Heart left ventricle (tissue), 16 donors: ENCODE measurements around the gene CMKLR1. TPM values are rescaled to one million over a fixed set of nuclear protein-coding genes. Genes with fewer than 3 reads are reported as not detected.

Experiments used
- ATAC-seq, 4 donors: fragments of 200-7000 bp; cut with Tn5 transposase; one replicate each; pipeline ENCODE4 v1.9.1; 2020 to 2022; ENCODE audit warnings: moderate library complexity in 4 of 4, mild to moderate bottlenecking in 3 of 4, moderate number of reproducible peaks in 1 of 4
- DNase-seq, 5 donors: peaks; one replicate each; pipeline ENCODE4 v3.0.0-alpha.2; 2020
- H3K27ac ChIP-seq, 12 donors: fragments of 200-600 bp; sonication (generic) in 4 of 12; one replicate each; pipeline versions ENCODE4 v1.5.0 to v1.8.0; 2016 to 2022; ENCODE audit warnings: mild to moderate bottlenecking in 2 of 12
- H3K27me3 ChIP-seq, 9 donors: fragments of 200-600 bp; sonication (generic) in 2 of 9; one replicate each; pipeline versions ENCODE4 v1.5.1 to v1.8.0; 2016 to 2022; ENCODE audit warnings: mild to moderate bottlenecking in 3 of 9
- H3K36me3 ChIP-seq, 9 donors: fragments of 200-600 bp; sonication (generic) in 2 of 9; one replicate each; pipeline versions ENCODE4 v1.5.0 to v1.8.0; 2018 to 2022; ENCODE audit warnings: mild to moderate bottlenecking in 2 of 9
- H3K4me1 ChIP-seq, 12 donors: fragments of 200-600 bp; sonication (generic) in 4 of 12; one replicate each; pipeline versions ENCODE4 v1.5.0 to v1.8.0; 2016 to 2022; ENCODE audit warnings: mild to moderate bottlenecking in 3 of 12
- H3K4me3 ChIP-seq, 12 donors: fragments of 200-600 bp; sonication (generic) in 4 of 12; one replicate each; pipeline versions ENCODE4 v1.5.0 to v1.8.0; 2017 to 2022; ENCODE audit warnings: mild to moderate bottlenecking in 9 of 12, moderate library complexity in 4 of 12
- H3K9me3 ChIP-seq, 12 donors: fragments of 200-600 bp; sonication (generic) in 4 of 12; one replicate each; pipeline versions ENCODE4 v1.5.0 to v1.8.0; 2016 to 2022; ENCODE audit warnings: mild to moderate bottlenecking in 1 of 12
- CTCF ChIP-seq, 12 donors: fragments of 200-600 bp; sonication (generic) in 4 of 12; IDR thresholded peaks; one replicate each; pipeline versions ENCODE4 v1.5.0 to v1.8.0; 2018 to 2022; ENCODE audit warnings: antibody characterized with exemption in 12 of 12, mild to moderate bottlenecking in 5 of 12
- POLR2A ChIP-seq, 2 donors: fragments of 450-650 bp; IDR thresholded peaks; one replicate each; pipeline ENCODE4 v1.6.1; 2017; ENCODE audit warnings: antibody characterized with exemption in 2 of 2, mild to moderate bottlenecking in 2 of 2, moderate library complexity in 2 of 2
- WGBS, 4 donors: extraction: QIAGEN DNeasy Blood & Tissue Kit in 2 of 4; methylation state at CpG; one replicate each; pipeline versions ENCODE4 v1.1.5 to v1.1.7; 2013 to 2018; 5-methylcytosine and 5-hydroxymethylcytosine counted together
- intact Hi-C, 10 donors: fragments of 100-400 bp; cut with DNase I; formaldehyde crosslinking; loops; one replicate each; pipeline versions ENCODE4 v1.11.1 to v1.14.2; 2022
- polyA plus RNA-seq, 2 donors: library from polyadenylated mRNA; stranded (reverse); fragments of 200-250 nt; gene quantifications; one replicate each; pipeline ENCODE4 v1.2.3, GENCODE V29; 2013
- total RNA-seq, 9 donors: library from RNA; depleted of rRNA in 2 of 9; stranded (reverse); fragments of >200 nt in 2 of 9; fragmentation: NEBNext Ultra II Directional in 3 of 9; extraction: Animal tissue kit (Norgen Biotek cat#: 25700) in 3 of 9; gene quantifications; one replicate each; pipeline versions ENCODE4 v1.1.0 to v1.2.4, GENCODE V29; 2016 to 2023
- donor health status: ischemic (EF 13 %, LVEDD 7.1; RV severe dilation, severe dysfunction).
- donor health status: healthy with polysubstance abuse.
- donor health status: DM: no; HTN: yes; CAD: no.
- donor health status: DM: no; HTN: no; CAD: no.
- donor health status: ischemic (EF 25% LVEDD 6.9; RV normal size, moderate dysfunction).
- donor health status: ischemic (EF 25% LVEDD 5.7; RV mildly dilated, moderate dysfunction).
- donor health status: healthy.
- donor health status: DM: yes; HTN: yes; CAD: no.
- donor health status: ischemic (EF 35%, LVEDD 5.7; RV mildly dilated, moderate dysfunction).
- donor health status: nonischemic (EF 11% LVEDD 7.7; RV severe dilation, severe dysfunction).
- donor health status: DM: yes; HTN: yes; CAD: no.
- donor health status: PGD.
- donor health status: ischemic (EF 29% LVEDD 5.4; RV normal size, mild dysfunction).
- donor health status: nonischemic (EF 23%, LVEDD 6.1; RV moderate dilation, normal function).

CMKLR1 gene
- total and polyA plus RNA-seq, 11 donors = 2.0 to 47.3 (median 7.0) TPM

- no peak overlapping the region for H3K4me3 ChIP-seq
- H3K27me3 ChIP-seq = no peaks in the 10 kb centered on the region
- no peak overlapping the region for H3K27ac ChIP-seq
- 86 to 98% (median 92%) methylated on average over 3 of the region's 3 CpGs for WGBS, 4 donors
- peaks cover 0 to 51% (median 0%) of the 10 kb centered on the region in 9 donors for H3K36me3 ChIP-seq
- intact Hi-C loops = no loop called here
- DNase-seq (no peak), ATAC-seq (no peak)
- peaks cover 0 to 73% (median 16%) of the 10 kb centered on the region in 12 donors for H3K4me1 ChIP-seq
- TF ChIP-seq CTCF (IDR thresholded peaks at IDR 0.05) (no peak), POLR2A (IDR thresholded peaks at IDR 0.05) (no peak)
- peaks cover 0 to 4% (median 0%) of the 10 kb centered on the region in 12 donors for H3K9me3 ChIP-seq
Measured at GRCh38 chr12:108325549-108325948, 13.6 kb downstream of the CMKLR1 start.

- Histone ChIP-seq H3K27me3 (no peaks in the 10 kb centered on the region), H3K27ac (no peak overlapping the region), H3K36me3 (peaks cover 0 to 50% (median 0%) of the 10 kb centered on the region in 9 donors), H3K4me3 (no peak overlapping the region), H3K9me3 (peaks cover 0 to under 1% (median 0%) of the 10 kb centered on the region in 12 donors), H3K4me1 (peaks cover 0 to 73% (median 16%) of the 10 kb centered on the region in 12 donors)
- 72 to 77% (median 75%) methylated on average over 5 of the region's 5 CpGs for WGBS, 4 donors
- DNase-seq = no peak
- intact Hi-C loops = no loop called here
- ATAC-seq = no peak
- TF ChIP-seq CTCF (IDR thresholded peaks at IDR 0.05) (no peak), POLR2A (IDR thresholded peaks at IDR 0.05) (no peak)
Measured at GRCh38 chr12:108325018-108325358, 14.1 kb downstream of the CMKLR1 start.

- DNase-seq (no peak), ATAC-seq (no peak)
- TF ChIP-seq POLR2A (IDR thresholded peaks at IDR 0.05) (no peak), CTCF (IDR thresholded peaks at IDR 0.05) (no peak)
- no peak overlapping the region for H3K4me3 ChIP-seq
- peaks cover 0 to 45% (median 0%) of the 10 kb centered on the region in 9 donors for H3K36me3 ChIP-seq
- H3K27ac ChIP-seq = no peak overlapping the region
- intact Hi-C loops = no loop called here
- WGBS, 4 donors = 84 to 92% (median 87%) methylated on average over 8 of the region's 8 CpGs
- H3K27me3 ChIP-seq = no peaks in the 10 kb centered on the region
- peaks cover 0 to 68% (median 16%) of the 10 kb centered on the region in 12 donors for H3K4me1 ChIP-seq
- H3K9me3 ChIP-seq = no peaks in the 10 kb centered on the region
Measured at GRCh38 chr12:108324351-108325017, 14.6 kb downstream of the CMKLR1 start.

GRCh38 chr12:108323581-108323980 lies 15.5 kb downstream of the CMKLR1 start:
- H3K4me3 ChIP-seq = no peak overlapping the region
- ATAC-seq = no peak
- TF ChIP-seq POLR2A (IDR thresholded peaks at IDR 0.05) = no peak
- no peak for TF ChIP-seq CTCF (IDR thresholded peaks at IDR 0.05)
- H3K9me3 ChIP-seq = no peaks in the 10 kb centered on the region
- peaks cover 0 to 39% (median 0%) of the 10 kb centered on the region in 9 donors for H3K36me3 ChIP-seq
- no peak overlapping the region for H3K27ac ChIP-seq
- intact Hi-C loops = no loop called here
- H3K4me1 ChIP-seq = peaks cover 0 to 66% (median 14%) of the 10 kb centered on the region in 12 donors
- no peak for DNase-seq
- 90 to 93% (median 92%) methylated on average over 1 of the region's 1 CpG; no CpG with 5 or more reads in 1 of the 4 donors for WGBS, 4 donors
- H3K27me3 ChIP-seq = no peaks in the 10 kb centered on the region
